ENCODE data around the gene NSMCE4A.
"Not testable (repeated sequence)": the region's sequence is repeated elsewhere in the genome, so short reads cannot be mapped to it uniquely, and the experiment has no call there.

Gene NSMCE4A

DNA sequence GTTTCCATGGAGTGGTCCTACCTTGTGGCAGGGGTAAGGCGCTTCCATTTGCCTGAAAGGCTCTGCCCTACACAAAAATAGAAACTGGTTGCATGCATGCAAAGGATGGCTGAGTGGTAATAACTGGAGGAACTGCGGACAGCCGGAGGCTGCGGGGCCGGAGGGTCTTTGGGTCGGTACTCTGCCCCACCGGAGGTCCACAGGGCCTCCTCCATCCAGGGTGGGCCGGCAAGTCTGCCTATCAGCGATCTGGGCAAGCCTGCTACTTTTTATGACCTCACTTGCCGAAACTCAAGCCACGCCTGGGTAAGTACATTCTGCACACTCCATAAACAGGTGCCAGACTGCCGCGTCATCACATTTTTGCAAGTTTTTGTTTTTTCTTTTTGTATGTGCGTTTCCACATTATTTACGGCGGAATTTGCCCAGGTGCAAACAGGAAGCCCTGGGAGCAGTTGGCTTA is 44.0 kb upstream of the NSMCE4A start:
- no peak overlapping the region for H3K4me3 ChIP-seq (ENCODE audit: low read length)
- TF ChIP-seq, protein P1, sequence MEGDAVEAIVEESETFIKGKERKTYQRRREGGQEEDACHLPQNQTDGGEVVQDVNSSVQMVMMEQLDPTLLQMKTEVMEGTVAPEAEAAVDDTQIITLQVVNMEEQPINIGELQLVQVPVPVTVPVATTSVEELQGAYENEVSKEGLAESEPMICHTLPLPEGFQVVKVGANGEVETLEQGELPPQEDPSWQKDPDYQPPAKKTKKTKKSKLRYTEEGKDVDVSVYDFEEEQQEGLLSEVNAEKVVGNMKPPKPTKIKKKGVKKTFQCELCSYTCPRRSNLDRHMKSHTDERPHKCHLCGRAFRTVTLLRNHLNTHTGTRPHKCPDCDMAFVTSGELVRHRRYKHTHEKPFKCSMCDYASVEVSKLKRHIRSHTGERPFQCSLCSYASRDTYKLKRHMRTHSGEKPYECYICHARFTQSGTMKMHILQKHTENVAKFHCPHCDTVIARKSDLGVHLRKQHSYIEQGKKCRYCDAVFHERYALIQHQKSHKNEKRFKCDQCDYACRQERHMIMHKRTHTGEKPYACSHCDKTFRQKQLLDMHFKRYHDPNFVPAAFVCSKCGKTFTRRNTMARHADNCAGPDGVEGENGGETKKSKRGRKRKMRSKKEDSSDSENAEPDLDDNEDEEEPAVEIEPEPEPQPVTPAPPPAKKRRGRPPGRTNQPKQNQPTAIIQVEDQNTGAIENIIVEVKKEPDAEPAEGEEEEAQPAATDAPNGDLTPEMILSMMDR (conservative IDR thresholded peaks at IDR 0.05; ENCODE audit: low read length), result no peak
- DNase-seq (ENCODE audit: low read depth), result no peak

DNA sequence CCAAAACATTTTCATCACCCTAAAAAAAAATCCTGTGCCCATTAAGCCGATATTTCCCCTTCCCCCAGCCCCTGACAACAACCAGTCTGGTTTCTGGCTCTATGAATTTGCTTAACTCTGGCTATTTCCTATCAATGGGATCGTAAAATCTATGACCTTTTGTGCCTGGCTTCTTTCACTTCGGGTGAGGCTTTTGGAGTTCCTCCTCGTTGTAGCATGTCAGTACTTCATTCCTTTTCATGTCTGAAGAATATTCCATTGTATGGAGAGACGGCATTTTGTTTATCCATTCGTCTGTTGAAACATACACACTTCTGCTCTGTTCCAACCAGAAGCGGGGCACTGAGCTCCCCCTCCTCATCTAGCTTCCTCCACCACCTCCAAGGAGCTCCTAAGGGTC is 43.5 kb upstream of the NSMCE4A start:
- DNase-seq (ENCODE audit: low read depth), result no peak
- H3K4me3 ChIP-seq (ENCODE audit: low read length), result no peak overlapping the region
- TF ChIP-seq, protein P1 (conservative IDR thresholded peaks at IDR 0.05; ENCODE audit: low read length), result no peak

DNA sequence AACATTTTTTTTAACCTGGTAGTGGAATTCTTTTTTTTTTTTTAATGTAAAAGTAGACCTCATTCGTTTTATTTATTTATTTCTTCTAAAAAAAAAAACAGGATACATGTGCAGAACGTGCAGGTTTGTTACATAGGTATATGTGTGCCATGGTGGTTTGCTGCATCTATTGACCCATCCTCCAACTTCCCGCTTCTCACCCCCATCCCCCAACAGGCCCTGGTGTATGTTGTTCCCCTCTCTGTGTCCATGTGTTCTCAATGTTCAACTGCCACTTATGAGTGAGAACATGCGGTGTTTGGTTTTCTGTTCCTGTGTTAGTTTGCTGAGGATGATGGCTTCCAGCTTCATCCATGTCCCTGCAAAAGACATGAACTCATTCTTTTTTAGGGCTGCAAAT is 42.9 kb upstream of the NSMCE4A start:
- not testable (repeated sequence) for H3K4me3 ChIP-seq (ENCODE audit: low read length); DNase-seq (ENCODE audit: low read depth)

DNA sequence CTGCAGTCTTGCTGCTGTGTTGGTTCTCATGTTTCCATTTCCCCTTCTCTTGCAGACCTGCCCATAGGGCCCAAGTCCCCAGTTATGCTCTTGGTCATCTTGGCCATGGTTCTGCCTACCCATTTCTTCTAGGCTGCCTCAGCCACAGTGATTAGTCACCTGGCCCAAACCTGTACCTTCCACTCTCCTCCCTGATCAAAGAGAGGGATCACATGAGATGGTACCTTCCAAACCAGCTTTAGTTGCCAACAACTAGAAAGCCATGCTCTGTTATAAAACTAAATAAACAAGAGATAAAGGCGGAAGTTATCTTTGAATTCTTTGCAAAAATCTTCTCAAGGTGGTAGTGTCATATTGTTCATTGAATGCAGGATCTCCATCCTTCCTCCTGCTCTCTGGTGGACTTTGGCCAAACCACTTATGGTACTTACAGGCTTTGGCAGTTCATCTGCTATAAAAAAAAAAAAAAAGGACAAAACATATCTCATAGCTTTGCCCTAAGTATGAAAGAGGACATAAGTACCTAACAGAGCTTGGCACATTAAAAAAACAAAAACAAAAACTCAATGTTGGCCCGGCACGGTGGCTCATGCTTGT is 39.7 kb upstream of the NSMCE4A start:
- no peak overlapping the region for H3K4me3 ChIP-seq (ENCODE audit: low read length)
- no peak for DNase-seq (ENCODE audit: low read depth)
- TF ChIP-seq, protein P1 (conservative IDR thresholded peaks at IDR 0.05; ENCODE audit: low read length), result no peak

DNA sequence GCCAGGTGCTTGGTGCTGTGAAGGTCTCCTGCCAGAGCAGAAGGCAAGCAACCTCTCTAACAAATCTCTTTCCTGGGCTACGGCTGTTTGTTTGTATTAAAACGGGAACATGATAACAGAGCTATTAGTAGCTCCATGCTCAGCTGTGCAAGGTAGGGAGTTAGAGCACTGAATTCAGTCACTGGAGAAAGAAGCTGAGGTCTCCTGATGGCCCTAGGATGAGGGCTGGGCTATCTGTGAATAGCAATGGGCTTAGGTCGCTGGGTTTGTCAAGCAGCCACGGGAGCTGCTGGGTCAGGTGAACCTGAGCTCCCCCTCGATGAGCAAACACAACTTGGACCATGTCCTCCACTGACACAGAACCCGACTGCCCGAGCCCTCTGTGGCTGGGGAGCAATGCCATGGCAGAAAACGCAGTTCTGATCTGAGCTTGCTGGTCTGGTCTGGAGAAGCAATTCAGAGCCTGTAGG is 38.3 kb upstream of the NSMCE4A start:
- no peak overlapping the region for H3K4me3 ChIP-seq (ENCODE audit: low read length)
- no peak for DNase-seq (ENCODE audit: low read depth)
- TF ChIP-seq, protein P1 (conservative IDR thresholded peaks at IDR 0.05; ENCODE audit: low read length), result no peak

DNA sequence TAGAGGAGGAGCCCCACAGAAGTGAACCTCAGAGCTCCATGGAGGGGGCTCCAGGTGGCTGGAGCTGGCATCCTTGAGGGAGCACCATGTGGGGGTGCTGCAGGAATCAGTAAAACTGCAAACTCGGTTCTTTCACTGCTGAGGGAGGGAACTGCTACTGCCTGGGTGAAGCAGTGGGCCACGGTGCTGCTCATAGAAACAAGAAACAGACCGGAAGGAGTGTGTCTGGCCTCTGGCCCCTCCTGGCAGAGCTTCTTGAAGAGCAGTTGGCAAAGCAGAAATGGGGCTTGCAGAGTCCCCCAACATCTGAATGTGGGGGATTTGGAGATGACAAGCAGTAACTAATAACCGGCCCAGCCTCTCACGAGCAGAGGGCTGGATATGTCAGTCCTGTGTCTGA is 37.7 kb upstream of the NSMCE4A start:
- DNase-seq (ENCODE audit: low read depth), result no peak
- TF ChIP-seq, protein P1 (conservative IDR thresholded peaks at IDR 0.05; ENCODE audit: low read length), result no peak
- H3K4me3 ChIP-seq (ENCODE audit: low read length), result no peak overlapping the region

DNA sequence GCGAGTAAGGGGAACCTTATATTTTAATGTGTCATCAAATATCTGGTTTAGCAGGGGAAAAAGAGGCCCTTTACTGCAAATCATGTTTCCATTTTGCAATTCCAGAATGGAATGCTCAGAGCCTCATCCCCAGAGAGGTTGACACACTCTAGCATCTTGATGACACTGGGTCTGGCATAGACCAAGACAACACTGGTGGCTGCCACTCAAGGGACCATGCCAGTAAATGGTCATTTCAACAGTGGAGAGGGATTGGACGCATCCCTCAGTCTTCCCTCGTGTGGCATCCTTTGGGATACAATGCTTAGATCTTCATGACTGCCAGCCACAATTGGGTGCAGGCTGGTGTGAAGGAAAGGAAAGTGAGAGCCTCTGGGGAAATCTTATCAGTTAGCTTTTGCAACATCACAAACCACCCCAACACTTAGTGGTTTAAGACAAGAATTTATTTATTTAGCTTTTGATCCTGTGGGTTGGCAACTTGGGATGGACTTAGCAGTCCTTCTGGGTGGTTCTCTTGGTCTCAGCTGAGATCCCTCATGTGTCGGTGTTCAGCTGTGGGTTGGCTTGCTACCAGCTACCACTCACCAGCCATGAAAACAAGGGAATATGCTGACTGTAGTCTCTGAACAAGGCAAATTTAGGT is 35.5 kb upstream of the NSMCE4A start:
- TF ChIP-seq, protein P1 (conservative IDR thresholded peaks at IDR 0.05; ENCODE audit: low read length), result no peak
- no peak for DNase-seq (ENCODE audit: low read depth)
- H3K4me3 ChIP-seq (ENCODE audit: low read length), result no peak overlapping the region
